SJCRH30 (cell line): ENCODE results near the gene AFF2. TPM values are rescaled to one million over a fixed set of nuclear protein-coding genes. Genes with fewer than 3 reads are reported as not detected.

Source experiments
- DNase-seq, 2 experiments: peaks; one replicate each; pipeline ENCODE4 v3.0.0-alpha.2; 2015 to 2020
- H3K27ac ChIP-seq: fragments of 250-450 bp; sonication (Bioruptor Pico); 2 replicates; pipeline ENCODE4 v1.5.1; 2020; ENCODE audit warnings: mild to moderate bottlenecking, moderate library complexity
- H3K27me3 ChIP-seq: fragments of 250-450 bp; sonication (Bioruptor Pico); 2 replicates; pipeline ENCODE4 v1.5.1; 2020; ENCODE audit warnings: mild to moderate bottlenecking, moderate library complexity
- H3K36me3 ChIP-seq: fragments of 250-450 bp; sonication (Bioruptor Pico); 2 replicates; pipeline ENCODE4 v1.5.1; 2020; ENCODE audit warnings: mild to moderate bottlenecking, moderate library complexity
- H3K4me1 ChIP-seq: fragments of 250-450 bp; sonication (Bioruptor Pico); 2 replicates; pipeline ENCODE4 v1.5.1; 2020; ENCODE audit warnings: mild to moderate bottlenecking, moderate library complexity
- H3K4me3 ChIP-seq: fragments of 250-450 bp; sonication (Bioruptor Pico); 2 replicates; pipeline ENCODE4 v1.5.1; 2020; ENCODE audit warnings: mild to moderate bottlenecking, moderate library complexity
- H3K9me3 ChIP-seq: fragments of 250-450 bp; sonication (Bioruptor Pico); replicated peaks from 2 replicates; pipeline ENCODE4 v1.5.1; 2020; ENCODE audit warnings: mild to moderate bottlenecking, moderate library complexity
- total RNA-seq: library from RNA; depleted of rRNA; stranded (reverse); fragments of >200 nt; shearing (Covaris generic); gene quantifications from 2 replicates; pipeline ENCODE4 v1.2.3, GENCODE V29; 2014

Gene AFF2
- total RNA-seq, 1 experiment from 2014 or later = 0.06 TPM

DNA sequence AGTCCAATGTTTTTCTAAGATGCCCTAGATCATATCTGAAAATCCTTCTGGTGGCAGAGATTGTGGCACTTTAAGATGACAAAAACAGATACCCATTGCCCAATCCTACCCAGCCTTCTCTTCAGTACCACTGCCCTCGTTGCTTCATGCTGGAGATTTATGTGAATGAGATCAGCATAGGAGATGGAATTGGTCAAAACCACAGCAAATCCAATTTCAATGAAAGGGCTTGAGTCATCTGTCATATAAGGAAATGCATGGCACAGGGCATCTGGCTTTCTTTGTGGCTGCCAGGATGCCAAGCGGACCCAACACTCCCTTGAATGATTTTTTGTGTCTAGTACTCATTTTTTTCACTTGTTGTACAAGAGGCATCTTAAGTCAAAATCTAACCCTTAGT lies 16.8 kb downstream of the AFF2 start:
- Histone ChIP-seq H3K9me3 (no peaks in the 10 kb centered on the region), H3K27me3 (no peaks in the 10 kb centered on the region), H3K36me3 (no peaks in the 10 kb centered on the region), H3K4me1 (no peaks in the 10 kb centered on the region; the same call in 1 of the 2 replicates), H3K4me3 (no peak overlapping the region), H3K27ac (no peak overlapping the region)
- DNase-seq = no peak

DNA sequence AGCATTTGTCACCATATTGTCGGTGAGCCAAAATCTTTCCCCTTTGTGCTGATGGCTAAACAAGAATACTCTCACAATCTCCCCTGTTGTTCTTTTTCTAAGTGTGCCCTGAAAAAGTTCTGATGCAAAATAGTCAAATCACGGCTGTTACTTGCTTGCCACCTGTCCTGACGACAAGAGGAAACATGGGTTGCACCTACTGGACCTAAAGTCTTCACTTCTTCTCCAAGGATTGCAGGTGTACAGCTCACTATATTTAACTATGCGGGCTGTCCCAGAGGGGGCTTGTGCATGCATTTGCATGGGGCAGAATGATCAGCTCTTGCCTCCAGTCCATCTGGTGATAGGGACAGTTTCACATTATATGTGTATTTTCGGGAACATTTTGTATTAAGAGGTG lies 21.6 kb downstream of the AFF2 start:
- H3K9me3 ChIP-seq = no peaks in the 10 kb centered on the region
- H3K4me3 ChIP-seq = no peak overlapping the region
- DNase-seq = no peak
- no peaks in the 10 kb centered on the region; the same call in 1 of the 2 replicates for H3K4me1 ChIP-seq
- H3K27ac ChIP-seq = no peak overlapping the region
- no peaks in the 10 kb centered on the region for H3K36me3 ChIP-seq
- H3K27me3 ChIP-seq = no peaks in the 10 kb centered on the region

DNA sequence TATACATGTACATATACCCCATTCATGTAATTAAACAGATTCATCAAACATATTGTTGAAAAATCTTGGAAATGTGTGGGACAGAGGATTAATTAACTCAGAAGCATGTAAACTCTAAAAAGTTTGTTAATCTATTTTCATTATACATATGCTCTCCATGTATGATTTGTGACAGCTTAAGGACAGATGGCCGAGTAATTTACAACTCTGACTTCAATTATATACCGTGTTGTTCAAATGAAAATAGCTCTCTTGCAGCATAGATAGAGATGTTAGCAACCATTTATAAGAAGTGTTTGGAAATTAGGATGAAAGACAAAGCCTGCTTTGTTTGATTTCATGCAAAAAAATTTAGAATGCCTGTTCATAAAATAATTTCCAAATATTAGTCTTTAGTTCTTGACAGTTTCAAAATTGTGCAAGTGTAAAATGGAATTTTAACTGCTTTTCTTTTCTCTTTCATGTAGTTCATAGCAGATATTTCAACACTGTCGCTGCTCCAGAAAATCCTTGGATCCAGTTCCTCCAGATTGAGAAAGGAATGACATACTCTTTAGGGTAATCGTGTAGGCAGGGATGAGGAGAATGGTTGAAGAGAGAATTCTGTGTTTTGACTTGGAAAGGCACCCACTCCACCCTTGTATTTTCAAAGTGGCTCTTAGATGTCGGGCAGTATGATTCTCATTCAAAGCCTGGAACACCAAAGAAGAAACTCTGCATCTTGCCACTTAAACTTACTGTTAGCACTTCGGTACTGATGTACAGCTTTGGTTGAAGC lies 23.1 kb downstream of the AFF2 start:
- H3K4me1 ChIP-seq = no peaks in the 10 kb centered on the region; the same call in 1 of the 2 replicates
- H3K27me3 ChIP-seq = no peaks in the 10 kb centered on the region
- H3K27ac ChIP-seq = no peak overlapping the region
- no peaks in the 10 kb centered on the region for H3K36me3 ChIP-seq
- H3K4me3 ChIP-seq = no peak overlapping the region
- no peaks in the 10 kb centered on the region for H3K9me3 ChIP-seq
- DNase-seq = no peak

DNA sequence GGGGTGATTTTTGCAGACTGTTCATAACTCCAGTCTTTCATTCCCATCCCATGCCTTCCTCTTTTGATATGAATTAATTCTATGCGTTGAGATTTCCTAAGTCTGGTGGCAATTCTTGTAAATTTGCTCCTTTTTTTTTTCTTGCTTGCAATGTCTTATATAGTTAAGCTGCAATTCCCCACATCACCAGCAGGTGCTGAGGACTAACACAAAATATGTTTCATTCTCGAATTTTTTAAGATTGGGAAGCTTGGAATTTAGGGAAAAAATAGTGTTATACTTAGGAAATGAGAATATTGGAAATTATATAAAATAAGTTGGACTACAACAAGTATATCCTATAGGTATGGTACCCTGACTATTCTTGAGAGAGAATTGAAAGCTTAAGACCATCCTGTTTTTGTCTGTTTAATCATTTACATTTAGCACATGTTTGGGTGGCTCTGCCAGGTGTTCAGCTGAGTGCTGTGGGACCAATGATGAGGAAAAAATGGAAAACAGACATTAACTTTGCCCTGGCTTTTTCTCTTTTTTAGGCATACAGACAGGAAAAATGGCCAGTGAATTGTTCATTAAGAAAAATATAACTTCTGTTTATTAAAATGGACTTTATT lies 30.2 kb downstream of the AFF2 start:
- Histone ChIP-seq H3K27me3 (no peaks in the 10 kb centered on the region), H3K9me3 (no peaks in the 10 kb centered on the region), H3K36me3 (no peaks in the 10 kb centered on the region), H3K4me3 (no peak overlapping the region), H3K27ac (no peak overlapping the region), H3K4me1 (no peaks in the 10 kb centered on the region)
- peak in 1 of 2 experiments; percentile 19 for DNase-seq

DNA sequence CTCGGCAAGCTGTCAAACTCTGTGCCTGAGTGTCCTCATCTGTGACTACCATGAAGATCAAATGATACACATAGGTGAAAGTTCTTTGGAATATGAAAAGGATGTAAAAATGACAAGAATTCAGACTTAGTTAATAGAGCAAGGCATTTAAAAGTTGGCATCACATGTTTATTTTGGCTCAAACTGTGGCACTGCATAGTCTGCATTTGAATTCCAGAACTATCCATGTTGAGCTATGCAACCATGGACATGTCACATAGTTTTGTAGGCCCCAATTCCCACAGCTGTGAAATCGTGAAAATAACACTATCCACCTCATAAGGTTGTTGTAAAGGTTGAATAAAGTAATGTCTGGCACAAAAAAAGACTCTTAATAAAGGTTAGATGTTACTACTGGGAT lies 33.9 kb downstream of the AFF2 start:
- Histone ChIP-seq H3K4me3 (no peak overlapping the region), H3K4me1 (no peaks in the 10 kb centered on the region), H3K9me3 (no peaks in the 10 kb centered on the region), H3K36me3 (no peaks in the 10 kb centered on the region), H3K27ac (no peak overlapping the region), H3K27me3 (no peaks in the 10 kb centered on the region)
- DNase-seq = no peak

DNA sequence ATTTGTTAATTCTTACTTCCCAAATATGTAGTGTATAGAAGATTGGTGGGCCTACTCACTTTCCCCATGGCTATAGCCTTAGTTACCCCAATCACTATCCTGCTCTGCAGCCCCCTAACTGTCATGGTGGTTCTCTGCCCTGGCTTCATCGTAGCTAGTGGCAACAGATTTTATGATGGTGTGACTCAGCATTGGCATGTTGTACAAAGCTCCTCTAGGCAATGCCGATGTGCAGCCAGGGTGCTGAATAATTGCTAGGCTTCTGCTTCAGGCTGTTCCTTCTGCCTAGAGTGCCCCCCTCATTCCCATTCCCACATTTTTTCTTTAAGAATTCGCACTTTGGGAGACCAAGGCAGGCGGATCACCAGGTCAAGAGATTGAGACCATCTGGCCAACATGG lies 35.2 kb downstream of the AFF2 start:
- Histone ChIP-seq H3K4me3 (no peak overlapping the region), H3K27ac (no peak overlapping the region), H3K9me3 (no peaks in the 10 kb centered on the region), H3K36me3 (no peaks in the 10 kb centered on the region), H3K27me3 (no peaks in the 10 kb centered on the region), H3K4me1 (no peaks in the 10 kb centered on the region)
- DNase-seq = no peak

DNA sequence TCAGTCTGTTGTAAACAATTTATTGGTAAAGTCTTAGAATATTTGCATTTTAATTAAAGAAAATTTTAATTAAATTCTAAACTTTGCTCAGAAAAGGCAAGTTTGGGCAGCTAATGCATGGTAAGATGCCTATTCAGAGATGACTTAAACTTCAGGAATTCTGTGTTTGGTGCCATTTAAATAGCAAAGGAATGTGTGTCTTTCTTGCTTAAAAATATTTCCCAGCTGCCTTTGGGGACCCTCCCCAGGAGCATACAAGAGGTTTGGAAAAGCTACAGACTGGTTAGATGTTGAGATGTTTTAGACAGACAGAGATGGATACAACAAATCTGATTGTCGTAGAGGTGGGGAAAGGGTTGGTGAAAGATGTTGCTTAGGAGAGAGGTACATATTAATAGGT lies 36.5 kb downstream of the AFF2 start:
- DNase-seq = no peak
- H3K4me1 ChIP-seq = no peaks in the 10 kb centered on the region
- no peaks in the 10 kb centered on the region for H3K9me3 ChIP-seq
- H3K27me3 ChIP-seq = no peaks in the 10 kb centered on the region
- H3K36me3 ChIP-seq = no peaks in the 10 kb centered on the region
- H3K27ac ChIP-seq = no peak overlapping the region
- H3K4me3 ChIP-seq = no peak overlapping the region

DNA sequence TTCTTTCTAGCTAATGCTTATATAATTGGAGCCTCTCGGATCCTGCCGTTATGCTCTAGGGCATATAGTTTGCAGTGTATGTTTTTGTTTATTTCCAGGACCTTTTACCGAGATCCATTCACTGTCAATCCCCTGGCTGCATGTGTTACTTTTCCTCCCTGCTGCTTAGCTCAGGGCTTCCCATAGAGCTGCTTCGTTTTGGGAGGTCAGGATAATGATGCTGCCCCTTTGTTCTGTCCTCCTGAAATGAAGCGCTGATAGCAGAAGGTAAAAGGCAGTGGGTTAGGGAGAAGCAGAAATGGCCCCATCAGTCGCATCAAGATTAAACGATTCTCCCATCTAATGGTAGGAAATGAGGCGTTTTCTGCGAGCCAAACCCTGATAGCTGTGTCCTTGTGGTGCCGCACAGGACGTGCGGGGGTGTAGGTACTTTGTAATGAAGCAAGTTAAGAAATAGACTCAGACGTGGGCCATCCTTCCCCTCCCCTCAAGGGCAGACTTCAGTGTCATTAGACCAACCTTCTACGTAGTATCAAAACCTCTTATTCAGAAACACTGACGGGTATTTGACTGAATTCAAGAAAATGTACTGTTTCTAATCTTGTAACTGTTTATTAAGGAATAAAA lies 37.3 kb downstream of the AFF2 start:
- no peaks in the 10 kb centered on the region for H3K27me3 ChIP-seq
- no peaks in the 10 kb centered on the region for H3K9me3 ChIP-seq
- no peak for DNase-seq
- H3K36me3 ChIP-seq = no peaks in the 10 kb centered on the region
- no peak overlapping the region for H3K4me3 ChIP-seq
- H3K27ac ChIP-seq = no peak overlapping the region
- no peaks in the 10 kb centered on the region for H3K4me1 ChIP-seq

DNA sequence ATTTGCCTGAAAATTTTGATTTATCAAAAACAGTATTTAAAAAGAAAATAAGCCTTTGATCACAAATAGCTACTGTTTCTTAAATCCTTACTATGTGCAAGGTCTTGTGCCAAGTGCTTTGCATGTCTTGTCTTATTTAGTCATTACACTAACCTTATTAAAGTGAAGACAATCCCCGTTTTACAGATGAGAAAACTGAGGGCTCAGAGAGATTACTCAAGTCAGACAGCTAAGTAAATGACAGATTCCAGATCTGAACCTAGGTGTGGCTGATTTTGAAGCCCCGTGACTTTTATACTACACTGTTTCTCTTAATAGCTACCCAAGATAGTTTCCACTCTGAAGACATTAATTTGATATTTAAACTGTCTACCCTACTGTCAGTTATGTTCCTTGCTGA lies 38.2 kb downstream of the AFF2 start:
- H3K27ac ChIP-seq = no peak overlapping the region
- no peak overlapping the region for H3K4me3 ChIP-seq
- H3K36me3 ChIP-seq = no peaks in the 10 kb centered on the region
- no peak for DNase-seq
- H3K27me3 ChIP-seq = no peaks in the 10 kb centered on the region
- H3K9me3 ChIP-seq = no peaks in the 10 kb centered on the region
- no peaks in the 10 kb centered on the region for H3K4me1 ChIP-seq

DNA sequence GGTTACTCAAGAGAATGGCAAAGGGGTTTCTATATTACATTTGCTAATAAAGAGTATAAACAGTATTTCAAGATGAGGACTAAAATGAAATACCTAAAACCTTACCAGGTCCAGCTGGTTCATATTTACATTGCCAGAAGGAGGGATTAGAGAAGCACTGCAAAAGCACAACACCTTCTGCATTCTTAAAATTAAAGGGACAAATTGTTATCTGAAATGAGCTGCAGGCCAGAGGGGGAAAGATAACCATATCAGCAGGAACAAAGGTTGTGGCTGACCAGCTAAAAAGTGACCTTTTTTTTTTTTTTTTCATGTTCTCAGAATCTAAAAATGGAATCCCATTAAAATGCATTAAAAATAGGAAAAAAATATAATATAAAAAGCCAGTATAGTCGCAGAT lies 39.7 kb downstream of the AFF2 start:
- no peaks in the 10 kb centered on the region for H3K36me3 ChIP-seq
- H3K9me3 ChIP-seq = no peaks in the 10 kb centered on the region
- H3K4me1 ChIP-seq = no peaks in the 10 kb centered on the region
- no peak for DNase-seq
- H3K27ac ChIP-seq = no peak overlapping the region
- H3K4me3 ChIP-seq = no peak overlapping the region
- no peaks in the 10 kb centered on the region for H3K27me3 ChIP-seq

DNA sequence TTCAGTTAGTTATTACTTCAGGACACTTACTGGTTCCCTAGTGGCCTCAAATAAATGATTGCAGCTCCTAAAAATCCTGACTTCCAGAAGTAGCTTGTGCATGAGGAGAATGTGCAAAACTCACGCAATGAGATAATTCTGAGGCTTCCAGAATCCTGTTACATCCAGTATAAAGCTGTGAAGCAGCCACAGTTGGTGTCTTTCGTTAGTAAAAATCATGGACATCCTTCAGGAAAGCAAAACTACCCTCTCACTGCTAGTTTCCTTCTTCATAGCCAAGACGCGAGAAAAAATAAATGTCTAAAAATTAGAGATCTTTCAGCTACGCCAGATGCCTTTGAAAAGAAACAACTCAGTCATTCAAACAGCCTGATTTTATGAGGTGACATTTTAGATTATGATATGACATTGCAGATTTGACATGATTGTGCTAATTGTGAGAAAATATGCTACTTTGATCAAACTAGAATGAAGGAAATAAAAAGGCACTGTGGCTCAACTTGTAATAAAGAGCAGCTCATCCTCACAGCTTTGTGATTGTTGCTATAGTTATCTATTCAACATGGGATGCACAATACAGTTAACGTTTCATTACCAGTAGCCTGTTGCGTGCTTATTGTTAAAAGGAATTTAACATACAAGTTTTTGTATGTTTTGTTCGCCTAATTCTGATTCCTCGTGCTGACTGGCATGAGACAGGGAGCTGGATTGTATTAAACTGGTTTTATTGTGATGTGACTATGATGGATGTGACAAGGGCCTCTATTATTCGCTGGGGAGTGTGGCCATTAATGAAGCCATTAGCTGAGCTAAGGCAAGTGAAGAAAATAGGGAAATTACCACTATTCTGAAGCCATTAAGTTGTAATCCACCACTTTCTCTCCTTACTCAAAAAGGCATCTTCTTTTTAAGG lies 40.5 kb downstream of the AFF2 start:
- no peak overlapping the region for H3K4me3 ChIP-seq
- no peaks in the 10 kb centered on the region for H3K36me3 ChIP-seq
- no peaks in the 10 kb centered on the region for H3K27me3 ChIP-seq
- DNase-seq = no peak
- no peaks in the 10 kb centered on the region for H3K9me3 ChIP-seq
- no peaks in the 10 kb centered on the region for H3K4me1 ChIP-seq
- no peak overlapping the region for H3K27ac ChIP-seq

DNA sequence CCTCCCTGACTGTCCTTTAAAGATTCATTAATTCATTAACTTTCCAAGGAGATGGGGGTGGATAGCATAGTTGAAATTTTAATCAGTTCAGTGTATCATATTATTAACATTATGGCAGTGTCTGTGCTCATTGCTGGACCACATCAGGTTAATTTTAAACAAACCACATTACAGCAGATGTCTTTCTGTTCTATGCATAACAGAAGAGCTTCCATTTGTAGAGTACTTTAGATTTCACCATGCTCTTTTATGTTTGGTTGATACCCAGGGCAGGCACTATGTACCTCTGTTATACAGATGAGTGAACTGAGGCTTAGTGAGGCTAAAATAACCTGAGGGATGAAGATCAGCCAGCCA lies 41.1 kb downstream of the AFF2 start:
- Histone ChIP-seq H3K27me3 (no peaks in the 10 kb centered on the region), H3K9me3 (no peaks in the 10 kb centered on the region), H3K36me3 (no peaks in the 10 kb centered on the region), H3K4me3 (no peak overlapping the region), H3K27ac (no peak overlapping the region), H3K4me1 (no peaks in the 10 kb centered on the region)
- no peak for DNase-seq

DNA sequence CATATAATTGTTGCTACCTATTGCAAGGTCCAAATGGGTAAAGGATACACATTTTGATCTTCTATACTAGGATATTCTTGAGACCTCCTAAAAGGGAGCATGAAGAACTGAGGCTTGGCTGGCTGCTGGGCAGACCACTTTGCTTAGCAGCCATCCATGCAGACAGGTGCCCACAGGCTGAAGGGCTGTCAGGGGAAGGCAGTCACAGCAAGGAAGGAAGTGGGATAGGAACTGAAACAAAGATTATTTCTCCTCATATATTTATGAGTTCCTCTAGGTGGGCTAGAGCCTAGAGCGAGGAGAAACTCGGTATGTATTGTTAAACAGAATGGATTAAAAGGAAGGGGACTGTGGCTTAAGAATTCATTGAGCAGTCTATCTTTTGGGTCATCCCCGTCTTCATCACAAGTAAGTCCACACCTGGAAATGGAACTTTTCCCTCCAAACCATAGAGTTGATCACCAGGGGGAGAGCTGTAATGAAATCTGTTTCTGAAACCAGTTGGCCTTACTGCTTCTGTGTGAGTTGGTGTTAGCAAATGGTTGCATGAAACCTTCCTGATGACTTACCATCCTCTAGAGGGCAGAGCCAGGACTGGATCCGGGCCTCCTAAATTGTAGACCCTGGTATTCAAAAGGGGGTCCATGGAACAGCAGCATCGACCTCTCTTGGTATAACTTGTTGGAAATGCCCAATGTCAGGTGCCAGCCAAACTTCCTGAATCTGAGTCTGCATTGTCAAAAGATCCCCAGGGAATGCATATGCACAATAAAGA lies 42.3 kb downstream of the AFF2 start:
- no peak overlapping the region for H3K4me3 ChIP-seq
- no peaks in the 10 kb centered on the region for H3K27me3 ChIP-seq
- no peaks in the 10 kb centered on the region for H3K4me1 ChIP-seq
- H3K36me3 ChIP-seq = no peaks in the 10 kb centered on the region
- no peaks in the 10 kb centered on the region for H3K9me3 ChIP-seq
- H3K27ac ChIP-seq = no peak overlapping the region
- no peak for DNase-seq

DNA sequence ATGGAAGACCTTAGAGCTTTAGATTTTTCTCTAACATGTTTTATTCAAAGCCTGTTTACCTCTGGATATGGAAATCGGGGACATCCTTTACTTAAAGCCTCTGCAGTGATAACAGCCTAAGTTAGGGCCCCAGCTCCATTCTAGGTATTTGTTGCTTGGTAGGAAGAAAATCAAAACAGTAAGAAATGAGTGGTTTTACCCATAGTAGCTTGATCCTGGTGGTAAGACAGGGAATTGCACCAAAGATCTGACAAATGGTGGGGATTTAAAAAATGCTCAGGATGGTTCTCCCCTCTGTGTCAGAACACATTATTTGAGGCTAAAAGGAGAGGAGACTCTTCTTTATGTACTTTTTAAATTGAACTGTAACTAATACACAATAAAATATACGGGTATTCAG lies 52.4 kb downstream of the AFF2 start:
- H3K36me3 ChIP-seq = no peaks in the 10 kb centered on the region
- no peak for DNase-seq
- H3K9me3 ChIP-seq = no peaks in the 10 kb centered on the region
- H3K4me3 ChIP-seq = no peak overlapping the region
- no peak overlapping the region for H3K27ac ChIP-seq
- no peaks in the 10 kb centered on the region for H3K27me3 ChIP-seq
- no peaks in the 10 kb centered on the region for H3K4me1 ChIP-seq
